ENCODE measurements around the gene HOMER3. TPM values are rescaled to one million over a fixed set of nuclear protein-coding genes. Genes with fewer than 3 reads are reported as not detected.

Gene HOMER3
- total and polyA plus RNA-seq, 2 donors (not counting 3 experiments of a cell fraction or from before 2014, with no cell fraction given) = 139 to 184 TPM

DNA sequence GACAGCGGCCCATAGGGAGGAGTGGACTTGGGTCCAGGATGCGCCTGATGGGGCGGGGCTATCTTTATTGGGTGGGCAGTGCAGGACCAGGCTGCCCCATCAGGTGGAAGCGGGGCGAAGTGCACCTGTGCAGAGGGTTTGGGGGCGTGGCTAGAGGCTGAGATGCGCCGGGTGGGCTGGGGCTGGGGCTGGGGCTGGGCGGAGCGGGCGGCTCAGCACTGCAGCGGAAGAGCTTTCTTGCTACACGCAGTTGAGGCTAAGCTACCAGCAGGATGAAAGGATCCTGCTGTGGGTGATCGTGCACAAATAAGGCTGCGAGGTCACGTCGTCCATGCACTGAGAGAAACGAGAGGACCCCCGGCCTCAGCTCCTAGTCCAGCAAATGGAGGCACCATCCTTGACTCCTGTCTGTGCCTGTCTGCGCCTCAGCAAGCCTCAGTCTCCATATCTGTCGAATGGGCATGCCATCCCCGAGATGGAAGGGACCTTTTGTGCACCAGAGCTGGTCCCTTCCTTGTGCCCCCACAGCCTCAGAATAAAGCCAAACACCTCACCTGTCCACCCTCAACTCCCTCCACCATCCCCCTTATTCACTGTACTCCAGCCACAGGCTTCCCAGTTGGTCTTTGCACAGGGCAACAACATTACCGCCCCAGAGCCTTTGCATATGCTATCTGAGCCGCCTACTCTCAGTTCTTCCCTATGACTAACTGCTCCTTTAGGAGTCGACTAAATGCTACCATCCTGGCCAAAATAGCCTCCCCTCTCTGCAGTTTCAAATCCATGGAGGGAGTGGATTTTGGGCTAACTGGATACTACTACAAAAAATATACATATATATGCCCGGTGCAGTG, 21.0 kb upstream of the HOMER3 start:
- H3K4me1 ChIP-seq (ENCODE audit: control insufficient read depth, extremely low read depth, insufficient read depth, low read length) = no peaks in the 10 kb centered on the region
- FAIRE-seq = no peak
- BruUV-seq (replicated peaks) = no TSS peak
- no peak overlapping the region for H3K4me3 ChIP-seq (replicated peaks in 1 of 3; ENCODE audit: insufficient read depth in 1 of 3, low read depth in 1 of 3, low read length in 3 of 3)
- H3K4me2 ChIP-seq (ENCODE audit: insufficient read depth, low read length) = no peak overlapping the region
- H3K9ac ChIP-seq (replicated peaks; ENCODE audit: extremely low read depth, insufficient read depth, low read length) = no peak overlapping the region
- POLR2A ChIA-PET = no interaction called here
- H3K79me2 ChIP-seq (ENCODE audit: control insufficient read depth, insufficient read depth, low read length) = no peaks in the 10 kb centered on the region
- no peaks in the 10 kb centered on the region for H4K20me1 ChIP-seq (replicated peaks; ENCODE audit: control insufficient read depth, extremely low read depth, insufficient read depth, low read length)
- H2AFZ ChIP-seq (ENCODE audit: low read depth, low read length) = no peak overlapping the region
- dilution Hi-C loops (cut with MboI; ENCODE audit: extremely low pct_ligation_motif_present, low sequenced_read_pairs) (no loop called here), intact Hi-C loops (cut with micrococcal nuclease) (no loop called here)
- H3K36me3 ChIP-seq (ENCODE audit: control insufficient read depth in 2 of 2, extremely low read depth in 1 of 2, insufficient read depth in 2 of 2, low read length in 2 of 2) = no peaks in the 10 kb centered on the region
- H3K9me1 ChIP-seq (replicated peaks; ENCODE audit: control insufficient read depth, extremely low read depth, insufficient read depth, low read length) = no peaks in the 10 kb centered on the region
- no peaks in the 10 kb centered on the region for H3K27me3 ChIP-seq (ENCODE audit: control insufficient read depth in 2 of 2, insufficient read depth in 2 of 2, low read length in 2 of 2)
- no peak for TF ChIP-seq POLR2AphosphoS5 (IDR thresholded peaks at IDR 0.05; ENCODE audit: insufficient read depth, low read depth, low read length)
- H3K27ac ChIP-seq (ENCODE audit: insufficient read depth, low read depth, low read length) = no peak overlapping the region
- CTCF ChIA-PET = interaction anchor here (0.8 to 0.9 kb wide), 3 partner anchors 10 to 25 kb away, joined by 3 read pairs; no protein-coding TSS in a partner anchor
- no peak for DNase-seq (ENCODE audit: low read depth, low spot score)
- no peaks in the 10 kb centered on the region for H3K9me3 ChIP-seq (replicated peaks; ENCODE audit: control insufficient read depth, insufficient read depth, low read length)

- Histone ChIP-seq H3K9me1 (replicated peaks; ENCODE audit: control insufficient read depth, extremely low read depth, insufficient read depth, low read length) (no peaks in the 10 kb centered on the region), H3K36me3 (ENCODE audit: control insufficient read depth in 2 of 2, extremely low read depth in 1 of 2, insufficient read depth in 2 of 2, low read length in 2 of 2) (no peaks in the 10 kb centered on the region), H3K4me3 (replicated peaks in 1 of 3; ENCODE audit: insufficient read depth in 1 of 3, low read depth in 1 of 3, low read length in 3 of 3) (no peak overlapping the region), H3K27ac (ENCODE audit: insufficient read depth, low read depth, low read length) (no peak overlapping the region), H3K4me2 (ENCODE audit: insufficient read depth, low read length) (no peak overlapping the region), H3K9ac (replicated peaks; ENCODE audit: extremely low read depth, insufficient read depth, low read length) (no peak overlapping the region), H2AFZ (ENCODE audit: low read depth, low read length) (no peak overlapping the region), H3K9me3 (replicated peaks; ENCODE audit: control insufficient read depth, insufficient read depth, low read length) (no peaks in the 10 kb centered on the region), H3K27me3 (ENCODE audit: control insufficient read depth in 2 of 2, insufficient read depth in 2 of 2, low read length in 2 of 2) (no peaks in the 10 kb centered on the region), H4K20me1 (replicated peaks; ENCODE audit: control insufficient read depth, extremely low read depth, insufficient read depth, low read length) (no peaks in the 10 kb centered on the region), H3K79me2 (ENCODE audit: control insufficient read depth, insufficient read depth, low read length) (no peaks in the 10 kb centered on the region), H3K4me1 (ENCODE audit: control insufficient read depth, extremely low read depth, insufficient read depth, low read length) (no peaks in the 10 kb centered on the region)
- DNase-seq (ENCODE audit: low read depth, low spot score) = no peak
- no peak for FAIRE-seq
- ChIA-PET POLR2A (interaction anchor here (0.9 kb wide), 1 partner anchor 22 kb away, joined by 3 read pairs; no protein-coding TSS in a partner anchor), CTCF (interaction anchor here (1.0 kb wide), 1 partner anchor 27 kb away, joined by 4 read pairs; no protein-coding TSS in a partner anchor)
- TF ChIP-seq MYC (IDR thresholded peaks at IDR 0.05; ENCODE audit: low read depth, low read length) (no peak), GATA2 (IDR thresholded peaks at IDR 0.05; ENCODE audit: insufficient read depth, insufficient read length, low read depth, low read length) (no peak), POLR2A (IDR thresholded peaks at IDR 0.05; ENCODE audit: low read depth, low read length) (no peak), POLR2AphosphoS5 (IDR thresholded peaks at IDR 0.05; ENCODE audit: insufficient read depth, low read depth, low read length) (no peak), EZH2 (IDR thresholded peaks at IDR 0.05; ENCODE audit: borderline replicate concordance, low read depth, low read length, severe bottlenecking) (no peak), JUN (IDR thresholded peaks at IDR 0.05; ENCODE audit: borderline replicate concordance, insufficient read depth, insufficient read length, low read depth) (no peak), MAX (IDR thresholded peaks at IDR 0.05; ENCODE audit: insufficient read depth, insufficient read length) (no peak), CTCF (IDR thresholded peaks at IDR 0.05; ENCODE audit: extremely low read depth in 1 of 2, insufficient read depth in 1 of 2, low read depth in 1 of 2, low read length in 2 of 2) (no peak), FOS (IDR thresholded peaks at IDR 0.05; ENCODE audit: borderline replicate concordance, insufficient read depth, low read length) (no peak)
- dilution Hi-C loops (cut with MboI; ENCODE audit: extremely low pct_ligation_motif_present, low sequenced_read_pairs) (no loop called here), intact Hi-C loops (cut with micrococcal nuclease) (no loop called here)
- BruUV-seq (replicated peaks) = no TSS peak
These were observed 19.4 kb upstream of the HOMER3 start for GRCh38 chr19:18960370-18960769.

Data from endothelial cell of umbilical vein (primary cell).